GM19099 (cell line): ENCODE data around the gene HDAC7.

Experiments used
- POLR2A ChIP-seq: IDR thresholded peaks from 3 replicates; pipeline ENCODE4 v1.6.1; 2011; ENCODE audit warnings: low read depth; ENCODE audit not compliant: insufficient read length; ENCODE audit errors: extremely low read depth

Gene HDAC7

DNA sequence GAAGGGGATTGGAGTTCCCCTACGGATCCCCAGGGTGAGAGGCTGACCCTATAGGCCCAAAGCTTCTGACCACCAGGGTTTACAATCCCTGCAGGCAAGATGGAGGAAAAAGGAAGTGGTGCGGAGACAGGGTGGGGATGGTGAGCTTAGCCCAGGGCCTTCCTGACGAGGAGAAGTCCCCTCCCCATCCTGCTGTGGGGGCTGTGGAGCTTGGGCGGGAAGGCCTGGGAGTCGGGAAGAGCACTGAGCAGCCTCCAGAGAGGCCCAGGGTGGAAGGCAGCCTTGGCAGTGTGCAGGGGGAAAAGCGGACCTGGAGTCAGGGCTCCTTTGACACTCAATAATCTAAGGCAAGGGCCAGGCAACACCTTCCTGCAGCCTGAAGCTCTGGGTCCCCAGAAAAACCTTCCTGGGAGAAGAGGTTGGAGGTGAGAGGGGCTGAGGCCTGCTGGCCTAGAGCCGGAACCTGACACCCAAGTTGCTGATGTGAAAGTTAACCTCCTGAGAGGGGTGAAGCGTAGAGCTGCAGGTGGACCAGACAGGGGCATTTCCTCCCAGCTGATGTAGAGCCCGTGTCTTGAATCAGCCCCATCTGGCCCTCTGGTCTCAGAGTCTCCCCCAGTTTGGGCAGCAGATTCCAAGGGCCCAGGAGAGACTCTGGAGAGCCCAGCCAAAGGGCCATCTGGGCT is 6.0 kb downstream of the HDAC7 start:
- no peak for TF ChIP-seq POLR2A

GRCh38 chr12:47812797-47813510 is 6.7 kb downstream of the HDAC7 start:
- peak; percentile 45 for TF ChIP-seq POLR2A

GRCh38 chr12:47811581-47812484 is 7.9 kb downstream of the HDAC7 start:
- no peak for TF ChIP-seq POLR2A

DNA sequence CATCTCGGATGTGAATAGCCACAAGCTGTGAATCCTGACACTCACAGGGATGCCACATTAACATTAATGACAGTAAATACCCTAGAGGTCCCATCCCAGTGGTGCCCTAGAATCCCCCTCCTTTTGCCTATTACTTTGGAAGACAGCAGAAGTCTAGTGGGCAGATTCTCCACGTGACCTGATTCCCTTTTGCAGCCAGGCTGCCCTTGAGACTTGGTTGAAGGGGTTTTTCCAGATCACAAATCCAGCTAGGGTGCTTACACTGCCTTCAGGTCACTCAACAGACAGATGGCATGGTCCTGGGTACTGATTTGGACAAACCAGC is 8.7 kb downstream of the HDAC7 start:
- no peak for TF ChIP-seq POLR2A

- TF ChIP-seq POLR2A, result no peak
Measured at GRCh38 chr12:47808574-47809365, 10.9 kb downstream of the HDAC7 start.

DNA sequence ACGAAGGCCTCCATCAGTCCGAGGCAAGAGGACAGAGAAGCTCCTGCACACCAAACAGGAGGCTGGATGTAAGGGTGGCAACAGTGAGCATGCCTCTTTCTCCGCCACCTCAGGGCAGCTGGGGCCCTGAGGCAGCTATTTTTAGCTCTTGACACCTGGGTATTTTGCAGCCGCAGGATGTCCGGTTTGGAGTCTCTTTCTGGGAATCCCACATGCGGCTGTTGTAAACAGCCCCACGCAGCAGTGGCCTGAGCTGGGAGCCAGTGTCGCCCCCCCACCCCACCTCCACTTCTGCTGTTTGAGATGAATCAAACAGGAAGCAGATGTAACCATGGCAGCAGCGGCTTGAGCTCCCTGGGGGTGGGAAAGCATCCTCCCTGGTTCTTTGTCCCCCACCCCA is 11.7 kb downstream of the HDAC7 start:
- no peak for TF ChIP-seq POLR2A

DNA sequence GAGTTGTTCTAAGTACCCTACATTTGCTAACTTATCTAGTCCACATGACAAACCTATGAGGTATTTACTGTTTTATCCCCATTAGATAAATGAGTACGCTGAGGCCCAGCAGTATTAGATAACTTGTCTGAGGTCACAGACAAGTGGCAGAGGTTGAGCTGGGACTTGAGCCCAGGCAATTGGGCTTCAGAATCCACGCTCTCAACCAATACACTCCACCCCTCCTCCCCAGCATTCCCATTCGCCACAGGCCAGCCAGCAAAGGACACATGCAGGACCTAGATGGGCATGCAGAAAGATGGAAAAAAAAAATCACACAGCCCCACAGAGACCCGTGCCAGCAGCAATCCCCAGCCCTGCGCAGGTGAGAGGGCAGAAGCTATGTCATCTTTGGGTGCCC is 12.4 kb downstream of the HDAC7 start:
- TF ChIP-seq POLR2A, result no peak

DNA sequence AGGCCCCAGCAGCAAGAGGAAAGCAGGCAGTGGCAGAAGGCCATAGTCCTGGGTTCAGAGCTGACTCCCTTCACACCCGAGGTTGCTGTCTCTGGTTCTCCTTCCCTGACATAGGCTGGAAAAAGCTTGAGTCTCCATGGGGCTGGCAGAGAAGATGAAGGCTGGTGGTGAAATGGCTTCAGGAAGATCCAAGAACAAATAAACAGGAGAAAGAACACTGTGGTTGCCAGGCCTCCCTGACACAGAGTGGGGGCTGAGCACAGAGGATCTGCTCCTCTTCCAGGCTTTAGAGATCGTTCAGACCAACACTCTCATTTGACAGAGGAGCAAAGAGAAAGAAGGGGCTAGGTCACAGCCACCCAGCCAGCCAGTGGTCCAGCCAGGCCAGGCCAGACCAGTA is 14.3 kb downstream of the HDAC7 start:
- no peak for TF ChIP-seq POLR2A

DNA sequence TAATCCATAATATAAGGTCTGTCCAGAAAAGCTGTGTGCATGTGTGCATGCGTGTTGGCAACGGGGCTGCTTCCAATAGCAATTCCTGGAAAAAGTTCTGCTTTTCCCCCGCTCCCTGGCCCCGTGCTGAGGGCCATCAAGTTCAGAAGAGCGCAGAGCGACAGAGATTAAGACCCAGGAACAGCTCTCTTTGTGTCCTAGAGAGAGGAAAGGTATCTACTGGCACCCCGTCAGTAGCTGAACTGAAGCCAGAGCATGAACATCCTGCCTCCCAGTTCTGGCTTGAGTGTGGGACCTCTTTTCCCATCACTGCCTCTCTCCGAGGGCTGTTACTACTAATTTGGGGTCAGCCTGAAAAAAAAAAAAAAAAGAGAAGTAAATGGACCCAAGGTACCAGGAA is 15.5 kb downstream of the HDAC7 start:
- no peak for TF ChIP-seq POLR2A

GRCh38 chr12:47803191-47803875 is 16.4 kb downstream of the HDAC7 start:
- no peak for TF ChIP-seq POLR2A

GRCh38 chr12:47802312-47802711 is 17.4 kb downstream of the HDAC7 start:
- TF ChIP-seq POLR2A, result no peak

GRCh38 chr12:47801904-47802246 is 17.8 kb downstream of the HDAC7 start:
- no peak for TF ChIP-seq POLR2A

GRCh38 chr12:47801170-47801903 is 18.4 kb downstream of the HDAC7 start:
- no peak for TF ChIP-seq POLR2A

DNA sequence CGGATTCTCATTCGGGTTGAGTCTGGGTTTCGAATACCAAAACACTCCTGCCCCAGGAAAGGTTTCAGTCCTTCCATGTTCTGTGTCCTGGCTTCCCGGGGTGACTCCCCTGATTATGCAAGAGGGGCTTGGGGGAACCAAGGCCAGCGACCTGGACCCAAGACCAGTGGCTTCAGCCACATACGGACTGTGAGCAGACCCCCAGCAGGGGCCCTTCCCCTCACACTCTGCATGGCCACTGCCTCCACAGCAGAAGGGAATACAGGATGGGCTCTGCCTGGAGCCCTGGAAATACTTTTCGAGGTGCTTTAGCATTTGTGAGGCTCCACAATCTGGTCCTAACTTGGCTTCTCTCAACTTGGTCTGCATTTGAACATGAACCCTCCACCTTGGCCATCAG is 19.1 kb downstream of the HDAC7 start:
- no peak for TF ChIP-seq POLR2A

GRCh38 chr12:47799357-47799955 is 20.2 kb downstream of the HDAC7 start:
- TF ChIP-seq POLR2A, result no peak
